ENCODE results near the gene MOB3A. TPM values are rescaled to one million over a fixed set of nuclear protein-coding genes. Genes with fewer than 3 reads are reported as not detected.

Gene MOB3A
- total and polyA plus RNA-seq, 2 of the 8 experiments (the other 6 are each of a cell fraction or from before 2014, with no cell fraction given), result 9.2 to 9.6 TPM

DNA sequence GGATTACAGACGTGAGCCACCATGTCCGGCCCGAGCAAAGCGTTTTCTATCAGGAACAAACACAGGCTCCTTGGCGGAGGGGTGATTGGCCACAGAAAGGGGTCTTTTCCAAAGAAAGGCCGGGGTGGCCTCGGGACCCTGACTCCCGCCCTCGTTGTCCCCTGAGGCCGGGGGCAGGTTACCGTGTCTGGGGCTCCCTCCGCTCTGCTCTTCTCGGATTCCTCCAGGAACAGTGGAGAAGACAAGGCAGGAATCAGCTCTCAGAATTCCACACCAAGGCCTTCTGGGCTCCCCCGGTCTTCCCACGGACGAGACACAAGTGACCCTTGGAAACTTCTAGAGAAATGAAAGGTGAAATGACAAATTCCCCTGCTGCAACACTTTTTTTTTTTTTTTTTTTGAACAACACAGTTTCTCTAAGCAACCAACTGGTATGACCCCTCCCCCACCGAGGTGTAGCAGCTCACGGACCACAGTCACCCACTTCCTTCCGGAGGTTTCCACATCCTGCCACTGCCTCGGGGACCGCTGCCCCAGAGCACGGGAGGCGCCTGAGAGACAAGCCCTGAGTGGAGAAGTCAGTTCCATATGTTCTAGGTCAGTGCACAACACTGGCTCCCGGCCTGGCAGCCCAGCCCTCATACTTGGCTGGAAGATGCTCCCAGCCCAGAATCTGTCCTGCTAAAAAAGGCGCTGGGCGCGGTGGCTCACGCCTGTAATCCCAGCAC, 11.0 kb downstream of the MOB3A start (continued):
- no peak for TF ChIP-seq TEAD4 (IDR thresholded peaks at IDR 0.05; ENCODE audit: low read depth, low read length)
- no peak for TF ChIP-seq JUND (IDR thresholded peaks at IDR 0.05; ENCODE audit: low read length)
- no peak for TF ChIP-seq TCF12 (IDR thresholded peaks at IDR 0.05; ENCODE audit: low read depth, low read length)
- TF ChIP-seq KDM5A (IDR thresholded peaks at IDR 0.05; ENCODE audit: low read length), result no peak
- no peak for TF ChIP-seq MAFK (IDR thresholded peaks at IDR 0.05; ENCODE audit: low read depth, low read length)
- TF ChIP-seq CHD1 (IDR thresholded peaks at IDR 0.05; ENCODE audit: low read depth, low read length), result no peak
- no peak for TF ChIP-seq SIX5 (IDR thresholded peaks at IDR 0.05; ENCODE audit: low read depth, low read length)
- TF ChIP-seq PHF8 (conservative IDR thresholded peaks at IDR 0.05; ENCODE audit: low read depth, low read length), result no peak
- no peak for TF ChIP-seq SP4 (IDR thresholded peaks at IDR 0.05; ENCODE audit: low read length)
- TF ChIP-seq SUZ12 (IDR thresholded peaks at IDR 0.05; ENCODE audit: low read length), result no peak

All from H1 (cell line).